A673 (cell line): ENCODE measurements around the gene ACSF3.

Experiments
- EZH2 ChIP-seq: fragments of 200-600 bp; sonication (generic); IDR thresholded peaks from 2 replicates; pipeline ENCODE4 v1.6.1; 2017; ENCODE audit warnings: borderline replicate concordance, low read depth, mild to moderate bottlenecking, mixed read lengths, antibody characterized with exemption, low read length; ENCODE audit not compliant: poor library complexity, severe bottlenecking
- TF ChIP-seq, protein P1 (sequence below): fragments of 300-800, 200-600 bp; sonication (generic); conservative IDR thresholded peaks from 2 replicates; pipeline ENCODE4 v1.5.1; 2017; ENCODE audit warnings: low read depth, mild to moderate bottlenecking, antibody characterized with exemption, low read length, moderate library complexity, mixed read lengths

DNA sequence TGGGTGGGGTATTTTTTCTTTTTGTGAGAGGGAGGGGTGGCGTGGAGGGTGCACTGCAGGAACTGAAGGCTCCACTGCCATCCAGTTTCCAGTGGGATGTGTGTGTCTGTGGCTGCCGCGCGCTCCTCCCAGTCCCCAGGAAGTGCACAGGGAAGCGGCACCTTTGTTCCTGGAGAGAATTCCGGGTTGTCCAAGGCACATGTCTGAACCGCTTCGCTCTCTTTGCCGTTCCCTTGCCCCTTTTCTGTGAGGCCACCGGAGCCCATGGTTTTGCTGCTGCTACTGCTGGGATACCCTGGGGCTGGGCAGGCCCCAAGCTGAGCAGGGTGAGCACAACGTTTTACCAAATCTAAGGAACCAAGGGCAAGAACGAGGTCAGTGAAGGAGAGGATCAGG lies 19.5 kb downstream of the ACSF3 start:
- TF ChIP-seq, protein P1, sequence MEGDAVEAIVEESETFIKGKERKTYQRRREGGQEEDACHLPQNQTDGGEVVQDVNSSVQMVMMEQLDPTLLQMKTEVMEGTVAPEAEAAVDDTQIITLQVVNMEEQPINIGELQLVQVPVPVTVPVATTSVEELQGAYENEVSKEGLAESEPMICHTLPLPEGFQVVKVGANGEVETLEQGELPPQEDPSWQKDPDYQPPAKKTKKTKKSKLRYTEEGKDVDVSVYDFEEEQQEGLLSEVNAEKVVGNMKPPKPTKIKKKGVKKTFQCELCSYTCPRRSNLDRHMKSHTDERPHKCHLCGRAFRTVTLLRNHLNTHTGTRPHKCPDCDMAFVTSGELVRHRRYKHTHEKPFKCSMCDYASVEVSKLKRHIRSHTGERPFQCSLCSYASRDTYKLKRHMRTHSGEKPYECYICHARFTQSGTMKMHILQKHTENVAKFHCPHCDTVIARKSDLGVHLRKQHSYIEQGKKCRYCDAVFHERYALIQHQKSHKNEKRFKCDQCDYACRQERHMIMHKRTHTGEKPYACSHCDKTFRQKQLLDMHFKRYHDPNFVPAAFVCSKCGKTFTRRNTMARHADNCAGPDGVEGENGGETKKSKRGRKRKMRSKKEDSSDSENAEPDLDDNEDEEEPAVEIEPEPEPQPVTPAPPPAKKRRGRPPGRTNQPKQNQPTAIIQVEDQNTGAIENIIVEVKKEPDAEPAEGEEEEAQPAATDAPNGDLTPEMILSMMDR, result no peak
- TF ChIP-seq EZH2, result no peak
